Right lobe of liver (tissue), 4 donors: ENCODE results near the gene OR11G2.

Experiments used
- CTCF ChIP-seq, 4 donors: fragments of 200-600 bp in 3 of 4; fragments of 450-650 bp in 1 of 4; IDR thresholded peaks; one replicate each; pipeline versions ENCODE4 v1.5.1 to v1.8.0; 2016 to 2022; ENCODE audit warnings: antibody characterized with exemption in 4 of 4, mild to moderate bottlenecking in 2 of 4
- POLR2A ChIP-seq: fragments of 450-650 bp; IDR thresholded peaks from one replicate; pipeline ENCODE4 v1.6.1; 2017; ENCODE audit warnings: antibody characterized with exemption, mild to moderate bottlenecking
- donor health status: DM: no; HTN: no; CAD: no.
- donor health status: DM: no; HTN: no; CAD: no.
- donor health status: DM: no; HTN: yes; CAD: no.

GRCh38 chr14:20247646-20248246, 57.0 kb downstream of the OR11G2 start:
- no peak for TF ChIP-seq POLR2A
- peak in 3 of 4 donors; percentile 21 to 32 (median 27) for TF ChIP-seq CTCF (IDR thresholded peaks at IDR 0.05)
